ENCODE data around the gene AOC3.
"Not testable (repeated sequence)": the region's sequence is repeated elsewhere in the genome, so short reads cannot be mapped to it uniquely, and the experiment has no call there.

DNA sequence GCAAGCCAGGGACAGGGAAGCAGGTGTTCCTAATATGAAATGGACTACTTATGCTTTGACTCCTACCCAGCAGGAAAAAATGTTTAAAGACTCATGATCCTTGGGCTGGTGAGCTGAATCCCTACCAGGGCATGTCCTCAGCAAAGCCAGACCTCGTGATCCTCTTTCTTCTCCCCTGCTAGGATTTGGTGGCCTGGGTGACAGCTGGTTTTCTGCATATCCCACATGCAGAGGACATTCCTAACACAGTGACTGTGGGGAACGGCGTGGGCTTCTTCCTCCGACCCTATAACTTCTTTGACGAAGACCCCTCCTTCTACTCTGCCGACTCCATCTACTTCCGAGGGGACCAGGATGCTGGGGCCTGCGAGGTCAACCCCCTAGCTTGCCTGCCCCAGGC is 5.1 kb downstream of the AOC3 start:
- TF ChIP-seq SMC3 (conservative IDR thresholded peaks at IDR 0.05; ENCODE audit: poor library complexity); POLR2AphosphoS5 (IDR thresholded peaks at IDR 0.05); EZH2 (IDR thresholded peaks at IDR 0.05; ENCODE audit: borderline replicate concordance, insufficient read depth, low read length, poor library complexity, severe bottlenecking): not testable (repeated sequence)
- TF ChIP-seq, protein P1, sequence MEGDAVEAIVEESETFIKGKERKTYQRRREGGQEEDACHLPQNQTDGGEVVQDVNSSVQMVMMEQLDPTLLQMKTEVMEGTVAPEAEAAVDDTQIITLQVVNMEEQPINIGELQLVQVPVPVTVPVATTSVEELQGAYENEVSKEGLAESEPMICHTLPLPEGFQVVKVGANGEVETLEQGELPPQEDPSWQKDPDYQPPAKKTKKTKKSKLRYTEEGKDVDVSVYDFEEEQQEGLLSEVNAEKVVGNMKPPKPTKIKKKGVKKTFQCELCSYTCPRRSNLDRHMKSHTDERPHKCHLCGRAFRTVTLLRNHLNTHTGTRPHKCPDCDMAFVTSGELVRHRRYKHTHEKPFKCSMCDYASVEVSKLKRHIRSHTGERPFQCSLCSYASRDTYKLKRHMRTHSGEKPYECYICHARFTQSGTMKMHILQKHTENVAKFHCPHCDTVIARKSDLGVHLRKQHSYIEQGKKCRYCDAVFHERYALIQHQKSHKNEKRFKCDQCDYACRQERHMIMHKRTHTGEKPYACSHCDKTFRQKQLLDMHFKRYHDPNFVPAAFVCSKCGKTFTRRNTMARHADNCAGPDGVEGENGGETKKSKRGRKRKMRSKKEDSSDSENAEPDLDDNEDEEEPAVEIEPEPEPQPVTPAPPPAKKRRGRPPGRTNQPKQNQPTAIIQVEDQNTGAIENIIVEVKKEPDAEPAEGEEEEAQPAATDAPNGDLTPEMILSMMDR (IDR thresholded peaks at IDR 0.05; ENCODE audit: poor library complexity, severe bottlenecking), result not testable (repeated sequence)
